IPS-18c (cell line): ENCODE measurements around the gene DNTT.
"Not testable (repeated sequence)": the region's sequence is repeated elsewhere in the genome, so short reads cannot be mapped to it uniquely, and the experiment has no call there.

Experiments
- H3K4me3 ChIP-seq: 2 replicates; pipeline ENCODE4 v1.7.0; 2013; ENCODE audit warnings: low read depth, mild to moderate bottlenecking, low read length, moderate library complexity; ENCODE audit not compliant: insufficient read depth
- H3K9me3 ChIP-seq: one replicate; pipeline ENCODE4 v1.6.1; 2013; ENCODE audit warnings: mild to moderate bottlenecking, low read length, moderate library complexity; ENCODE audit not compliant: control insufficient read depth, insufficient read depth

Gene DNTT

DNA sequence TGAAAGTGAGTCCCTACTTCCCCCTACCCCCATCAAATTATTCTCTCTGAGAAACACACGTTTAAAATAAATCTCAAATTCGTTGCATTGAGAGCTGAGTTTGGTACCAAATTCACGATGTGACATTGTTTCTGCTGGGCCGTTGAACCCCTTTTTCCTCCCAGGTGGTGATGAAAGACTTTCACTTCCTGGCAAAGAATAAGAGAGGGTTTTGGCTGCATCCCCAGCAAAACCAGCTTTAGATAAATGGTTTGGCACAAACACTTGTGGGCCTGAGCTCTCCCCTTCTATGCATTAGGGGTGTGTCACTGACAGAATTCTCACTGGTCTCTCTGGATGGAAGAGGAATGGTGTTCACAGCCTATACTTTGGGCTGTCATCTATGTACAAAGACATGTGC is 8.8 kb upstream of the DNTT start:
- no peak overlapping the region for H3K4me3 ChIP-seq
- H3K9me3 ChIP-seq: no peaks in the 10 kb centered on the region

DNA sequence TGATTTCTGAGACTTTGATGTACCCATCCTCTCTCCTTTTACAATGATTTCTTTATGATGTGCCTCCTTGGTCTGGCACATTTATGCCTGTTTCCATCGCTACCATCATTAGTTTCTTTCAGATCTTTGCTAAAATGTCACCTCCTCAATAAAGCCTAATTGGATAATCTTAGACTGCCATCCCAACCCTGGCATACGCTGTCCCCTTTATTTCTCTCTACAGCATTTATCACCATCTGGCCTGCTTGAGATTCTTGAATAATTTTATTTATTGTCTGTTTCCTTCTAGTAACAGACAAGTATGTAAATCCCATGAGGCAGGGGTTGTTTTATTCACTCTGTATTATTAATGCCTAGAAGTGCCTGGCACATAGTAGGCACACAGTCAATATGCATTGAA is 6.7 kb upstream of the DNTT start:
- Histone ChIP-seq H3K4me3 (no peak overlapping the region), H3K9me3 (no peaks in the 10 kb centered on the region)

DNA sequence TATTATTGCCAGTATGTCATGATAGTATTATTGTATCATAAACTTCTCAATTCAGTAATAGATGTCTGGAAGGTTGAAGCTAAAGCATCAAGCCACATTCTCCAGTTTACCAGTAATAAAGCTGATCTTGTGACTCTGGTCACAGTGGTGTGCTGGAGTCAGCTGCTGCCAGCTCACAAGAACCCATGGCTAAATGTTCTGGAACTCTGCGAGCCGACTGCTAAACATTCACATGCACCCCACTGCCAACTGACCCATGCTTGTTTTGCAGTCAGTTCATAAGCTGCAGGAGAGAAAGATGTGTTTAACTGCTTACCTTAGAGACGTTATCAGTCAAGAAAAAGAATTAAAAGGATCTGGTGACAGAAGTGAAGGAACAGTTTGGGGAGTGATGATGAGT is 5.9 kb upstream of the DNTT start:
- Histone ChIP-seq H3K9me3 (no peaks in the 10 kb centered on the region), H3K4me3 (no peak overlapping the region)

DNA sequence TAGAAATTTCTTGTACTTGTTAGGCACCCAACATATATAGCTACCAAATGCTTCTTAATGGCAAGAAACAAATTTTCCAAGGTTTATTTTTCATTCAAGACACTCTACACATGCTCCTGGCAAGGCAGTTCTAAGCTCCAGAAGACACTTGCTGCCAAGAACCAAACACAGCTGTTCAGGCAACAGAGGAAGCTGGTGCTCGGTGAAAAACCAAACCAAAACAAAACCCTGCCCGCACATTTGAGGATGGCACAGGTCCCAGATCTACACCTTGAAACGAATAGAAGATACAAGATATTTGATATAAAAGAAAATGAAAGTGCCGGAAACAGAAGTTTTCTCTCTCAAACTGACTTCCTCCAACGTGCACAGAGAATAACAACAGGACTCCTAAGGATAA is 4.9 kb upstream of the DNTT start:
- Histone ChIP-seq H3K4me3 (no peak overlapping the region), H3K9me3 (no peaks in the 10 kb centered on the region)

DNA sequence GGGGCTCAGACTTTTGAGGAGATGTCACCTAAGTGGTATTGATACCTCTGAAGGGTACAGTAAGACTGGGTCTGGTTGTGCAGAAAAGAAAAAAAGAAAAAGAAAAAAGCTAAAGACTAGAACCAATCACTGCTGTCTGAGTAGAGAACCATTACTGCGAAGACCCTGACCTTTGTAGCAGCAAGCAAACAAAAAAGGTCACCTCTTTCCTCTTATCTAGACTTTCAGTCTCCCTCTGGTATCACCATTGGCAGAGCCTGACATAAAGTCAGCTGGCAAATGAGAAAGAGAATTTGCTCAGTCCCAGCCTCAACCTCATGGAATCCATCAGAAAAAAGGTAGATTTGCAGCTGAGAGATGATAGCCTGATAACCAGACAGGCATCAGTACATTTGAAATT is 2.6 kb upstream of the DNTT start:
- Histone ChIP-seq H3K9me3 (no peaks in the 10 kb centered on the region), H3K4me3 (no peak overlapping the region)

DNA sequence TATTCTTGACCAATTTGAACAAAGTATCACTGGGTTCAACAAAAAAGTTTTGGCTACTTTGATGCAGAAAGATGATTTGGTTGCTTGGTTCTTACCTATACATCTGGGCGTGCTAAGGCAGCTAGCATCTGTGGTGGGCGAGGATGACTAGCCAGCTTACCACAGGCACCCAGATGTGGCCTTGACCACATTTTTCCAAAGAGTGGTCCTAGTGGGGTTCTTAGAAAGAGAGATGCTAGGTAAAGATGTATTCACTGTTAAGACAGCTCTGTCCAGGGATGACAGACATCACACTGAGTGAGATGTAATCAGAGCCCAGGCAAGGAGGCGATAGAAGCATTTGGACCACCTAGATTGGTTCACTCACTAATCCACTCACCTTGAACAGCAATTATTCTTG is 785 bp downstream of the DNTT start:
- no peak overlapping the region for H3K4me3 ChIP-seq
- H3K9me3 ChIP-seq: no peaks in the 10 kb centered on the region

DNA sequence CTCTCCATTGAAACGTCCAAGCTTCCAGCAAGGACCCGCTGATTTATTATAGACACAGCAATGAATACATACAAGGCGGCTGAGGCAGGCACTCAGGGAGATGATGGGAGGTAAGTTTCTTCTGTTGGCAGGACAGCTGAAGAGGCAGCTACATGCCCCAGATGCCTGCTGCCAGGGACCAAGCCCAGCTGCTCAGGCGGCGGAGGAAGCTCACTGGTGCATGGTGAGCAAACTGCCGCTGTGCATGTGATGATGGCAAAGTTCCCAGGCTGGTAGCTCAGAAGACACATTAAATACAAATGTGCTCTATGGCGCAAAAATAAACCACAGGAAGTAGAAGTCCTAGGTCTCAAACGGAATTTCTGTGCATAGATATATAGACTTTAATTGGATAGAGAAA is 2.3 kb downstream of the DNTT start:
- Histone ChIP-seq H3K9me3 (no peaks in the 10 kb centered on the region), H3K4me3 (no peak overlapping the region)

DNA sequence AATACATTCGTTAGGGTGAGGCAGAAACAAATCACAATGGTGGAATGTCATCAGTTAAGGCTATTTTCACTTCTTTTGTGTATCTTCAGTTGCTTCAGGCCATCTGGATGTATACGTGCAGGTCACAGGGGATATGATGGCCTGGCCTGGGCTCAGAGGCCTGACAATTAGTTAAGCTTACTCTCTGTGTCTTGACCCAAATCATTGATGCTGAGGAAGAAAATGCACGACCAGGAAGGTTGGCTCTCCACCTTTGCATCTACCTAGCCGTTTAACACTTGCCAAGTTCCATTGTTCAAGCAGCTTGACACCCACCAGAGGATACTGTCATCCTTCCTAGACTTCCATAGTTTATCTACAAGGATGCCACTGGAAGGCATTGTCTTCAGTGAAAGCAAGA is 4.6 kb downstream of the DNTT start:
- H3K4me3 ChIP-seq, H3K9me3 ChIP-seq: not testable (repeated sequence)

DNA sequence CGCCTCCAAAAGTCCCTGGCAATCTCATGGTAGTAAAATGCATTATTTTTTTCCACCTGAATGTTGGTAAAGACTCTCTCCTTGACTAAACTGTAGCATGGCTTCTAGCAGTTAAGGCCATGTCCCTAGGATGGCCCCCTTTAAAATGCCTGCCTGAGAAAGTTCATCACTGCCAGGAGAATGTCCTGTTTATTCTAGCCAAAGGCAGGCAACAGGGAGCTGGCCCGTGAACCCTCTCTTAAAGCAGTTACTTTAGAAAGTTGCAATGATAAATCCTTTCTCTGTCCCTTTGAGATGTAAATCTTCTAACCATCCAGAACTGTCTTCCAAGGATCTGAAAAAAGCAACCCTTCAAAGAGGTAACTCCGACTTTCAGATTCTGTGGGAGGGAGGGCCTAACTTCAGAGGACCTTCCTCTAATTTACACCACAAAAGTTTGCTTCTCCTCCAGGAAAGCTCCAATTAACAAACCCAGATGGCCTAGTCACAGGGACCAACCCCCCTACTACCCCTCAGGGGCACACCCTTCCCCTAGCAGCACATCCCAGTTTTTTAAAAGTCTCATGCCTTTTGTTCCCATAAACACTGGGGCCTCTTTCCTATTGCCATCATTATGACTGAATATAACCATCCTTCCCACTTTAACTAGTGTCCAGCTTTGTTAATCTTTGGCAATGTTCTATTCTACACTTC is 5.5 kb downstream of the DNTT start:
- H3K9me3 ChIP-seq: no peaks in the 10 kb centered on the region
- H3K4me3 ChIP-seq: no peak overlapping the region

DNA sequence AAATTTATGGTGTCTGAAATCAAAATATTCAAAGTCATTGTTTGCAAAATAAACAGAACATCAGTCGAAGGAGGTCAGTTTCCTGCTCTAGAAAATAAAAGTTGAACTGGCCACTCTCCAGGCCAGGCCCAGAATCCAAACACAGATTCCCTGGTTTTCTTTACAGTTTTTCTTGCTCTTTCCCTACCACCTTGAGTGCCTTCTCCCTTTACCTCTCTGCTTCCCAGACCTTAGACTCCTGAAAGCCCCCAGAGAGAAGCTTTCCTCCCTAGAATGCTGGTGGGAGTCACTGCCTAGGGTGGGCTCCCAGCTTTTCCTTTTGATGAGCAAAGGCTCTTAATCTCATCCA is 6.1 kb downstream of the DNTT start:
- no peak overlapping the region for H3K4me3 ChIP-seq
- H3K9me3 ChIP-seq: no peaks in the 10 kb centered on the region

DNA sequence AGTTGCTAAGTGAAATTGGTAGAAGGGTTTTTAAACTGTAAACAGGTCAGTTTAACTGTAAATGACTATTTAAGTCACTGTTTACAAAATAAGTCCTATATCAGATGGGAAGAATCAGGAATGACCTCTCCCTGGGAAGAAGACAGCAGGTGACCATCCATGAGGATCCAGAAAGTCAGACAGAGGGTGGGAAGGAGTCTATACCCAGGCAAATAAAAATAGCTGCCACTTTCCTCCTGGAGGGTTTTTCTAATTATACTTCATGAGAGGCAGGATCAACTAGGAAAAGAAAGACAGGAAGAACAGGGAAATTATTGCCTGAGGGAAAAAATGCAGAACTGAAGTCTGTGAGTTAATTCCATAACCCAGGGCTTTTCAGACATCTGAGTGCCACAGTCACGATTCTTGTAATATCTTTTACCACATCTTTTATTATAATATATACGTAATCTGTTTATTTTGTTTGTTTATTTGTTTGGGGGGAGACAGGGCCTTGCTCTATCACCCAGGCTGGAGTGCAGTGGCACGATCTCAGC is 7.0 kb downstream of the DNTT start:
- Histone ChIP-seq H3K4me3 (no peak overlapping the region), H3K9me3 (no peaks in the 10 kb centered on the region)

DNA sequence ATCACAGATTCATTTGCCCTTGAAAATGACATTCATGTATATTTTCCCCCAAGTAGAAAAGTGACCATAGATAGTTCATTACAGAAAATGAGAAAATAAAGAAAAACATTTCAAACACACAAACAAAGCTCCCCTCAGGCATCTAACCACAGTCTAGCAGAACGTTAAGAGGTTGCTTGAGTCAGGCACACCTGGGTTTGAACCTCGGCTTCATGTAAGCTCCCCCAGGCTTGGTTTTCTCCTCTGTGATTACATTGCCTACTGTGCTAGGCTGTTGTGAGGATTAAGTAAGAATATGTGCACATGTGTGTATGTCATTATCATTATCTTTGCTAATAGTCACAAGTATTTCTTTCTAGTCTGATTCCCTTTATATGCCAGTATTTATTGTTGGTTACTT is 9.1 kb downstream of the DNTT start:
- H3K9me3 ChIP-seq: no peaks in the 10 kb centered on the region
- H3K4me3 ChIP-seq: no peak overlapping the region

DNA sequence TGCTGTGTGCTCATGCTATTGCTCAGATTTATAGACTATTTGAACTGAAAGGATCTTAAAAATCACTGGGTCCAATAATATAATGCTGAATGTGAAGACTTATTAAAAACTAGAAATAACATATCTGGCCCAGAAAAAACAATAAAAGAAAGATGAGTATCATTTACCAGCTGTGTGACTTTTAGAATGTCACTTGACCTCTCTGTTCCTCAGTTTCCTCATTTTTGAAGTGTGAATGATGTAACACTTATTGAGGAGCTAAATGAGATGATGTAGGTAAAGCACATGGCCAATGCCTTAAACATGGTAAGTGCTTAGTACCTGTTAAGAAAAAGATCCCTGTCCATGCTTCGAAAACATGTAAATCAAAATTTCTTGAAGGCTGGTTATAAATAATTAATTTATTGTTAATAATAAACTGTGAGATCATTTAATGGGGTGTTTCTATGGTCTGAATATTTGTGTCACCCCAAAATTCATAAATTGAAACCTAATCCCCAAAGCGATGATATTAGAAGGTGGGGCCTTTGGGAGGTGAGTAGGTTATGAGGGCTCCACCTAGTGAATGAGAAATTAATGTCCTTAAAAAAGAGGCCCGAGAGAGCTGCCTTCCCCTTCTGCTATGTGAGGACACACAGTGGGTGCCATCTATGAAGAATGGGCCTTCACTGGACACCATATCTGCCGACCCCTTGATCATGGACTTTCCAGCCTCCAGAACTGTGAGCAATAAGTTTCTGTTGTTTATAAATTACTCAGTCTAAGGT is 13.0 kb downstream of the DNTT start:
- no peak overlapping the region for H3K4me3 ChIP-seq
- H3K9me3 ChIP-seq: no peaks in the 10 kb centered on the region

DNA sequence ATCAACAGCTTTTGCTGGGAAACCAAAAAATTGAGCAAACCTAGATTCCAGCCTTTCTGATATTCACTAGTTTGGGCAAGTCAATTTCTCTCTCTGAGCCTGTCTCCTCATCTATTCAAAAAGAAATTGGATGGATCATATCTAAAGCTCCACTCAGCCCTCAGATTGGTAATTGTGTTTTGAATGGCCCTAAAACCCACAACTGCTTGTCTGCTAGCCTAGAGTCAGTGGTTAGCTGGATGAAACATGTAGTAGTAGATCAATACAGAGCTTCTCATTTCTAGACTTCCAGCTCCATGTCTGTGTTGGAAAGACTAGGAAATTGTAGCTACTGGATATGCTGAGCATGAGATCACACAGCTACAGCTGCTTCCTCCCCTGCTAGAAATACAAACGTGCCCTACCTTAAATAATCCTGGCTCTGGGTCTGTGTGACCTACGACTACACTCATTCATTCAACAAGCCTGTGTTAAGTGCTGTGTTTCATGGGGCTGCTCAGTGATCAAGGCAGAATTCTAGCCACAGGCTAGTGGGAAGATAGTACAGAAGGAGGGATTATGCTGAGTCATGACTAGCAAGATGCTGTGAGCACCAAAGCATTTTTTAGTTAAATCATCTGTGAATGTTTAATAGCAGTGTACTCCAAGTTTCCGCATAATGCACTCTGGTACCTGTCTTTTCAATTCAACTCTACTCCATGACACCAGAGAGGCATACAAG is 15.7 kb downstream of the DNTT start:
- Histone ChIP-seq H3K9me3 (no peaks in the 10 kb centered on the region), H3K4me3 (no peak overlapping the region)

DNA sequence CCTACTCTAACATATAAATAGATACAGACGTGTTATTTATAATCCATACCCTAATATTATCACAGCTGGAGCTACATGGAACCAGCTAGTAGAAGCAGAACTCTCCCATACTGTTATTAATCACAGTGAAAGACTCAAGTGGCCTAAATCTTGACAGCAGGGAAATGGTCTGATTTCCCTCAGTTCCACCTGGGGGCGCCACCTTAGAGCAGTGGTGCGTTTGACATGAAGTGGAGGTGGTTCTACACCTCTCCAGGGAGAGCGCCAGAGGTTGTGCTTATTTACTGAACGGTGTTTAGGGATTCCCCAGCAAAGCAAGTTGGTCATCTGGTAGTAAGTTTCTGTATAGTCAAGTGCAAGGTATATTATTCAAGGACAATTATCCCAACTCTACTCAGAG is 17.6 kb downstream of the DNTT start:
- Histone ChIP-seq H3K4me3 (no peak overlapping the region), H3K9me3 (no peaks in the 10 kb centered on the region)

DNA sequence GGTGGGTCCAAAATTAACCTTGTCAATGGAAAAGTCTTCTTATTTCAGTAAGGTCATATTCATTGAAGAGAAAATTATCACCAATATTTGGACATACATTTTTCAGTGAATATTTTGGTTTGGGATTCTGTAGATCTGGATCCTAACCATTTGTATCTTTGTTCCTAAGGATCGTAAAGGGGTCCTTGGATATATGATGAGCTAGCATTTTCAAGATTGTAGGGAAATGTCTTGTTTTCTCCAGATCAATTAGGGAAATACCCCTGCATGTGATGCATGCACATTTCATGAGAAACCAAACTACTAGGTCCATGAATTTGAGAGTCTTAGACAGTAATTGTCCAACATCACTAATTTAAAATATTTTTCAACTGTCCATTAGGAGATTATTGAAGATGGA is 18.0 kb downstream of the DNTT start:
- Histone ChIP-seq H3K9me3 (no peaks in the 10 kb centered on the region), H3K4me3 (no peak overlapping the region)

DNA sequence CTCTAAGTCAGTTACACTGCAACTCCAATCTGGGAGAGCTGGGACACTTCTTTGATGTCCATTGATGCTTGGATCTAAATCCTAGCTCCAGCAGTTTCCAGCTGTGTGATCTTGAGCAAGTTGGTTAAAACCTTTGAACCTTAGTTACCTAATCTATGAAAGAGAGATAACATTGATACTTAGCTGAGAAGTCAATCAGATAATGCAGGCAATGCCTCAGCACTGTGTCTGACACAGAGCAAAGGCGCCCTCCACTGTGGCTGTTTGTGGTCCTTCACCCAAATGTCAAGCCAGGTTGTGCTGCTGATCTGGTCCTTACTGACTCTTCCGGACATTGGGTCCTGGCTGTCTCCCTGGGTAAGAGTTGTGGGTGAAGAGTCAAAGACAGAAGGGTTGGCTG is 20.2 kb downstream of the DNTT start:
- Histone ChIP-seq H3K9me3 (no peaks in the 10 kb centered on the region), H3K4me3 (no peak overlapping the region)

DNA sequence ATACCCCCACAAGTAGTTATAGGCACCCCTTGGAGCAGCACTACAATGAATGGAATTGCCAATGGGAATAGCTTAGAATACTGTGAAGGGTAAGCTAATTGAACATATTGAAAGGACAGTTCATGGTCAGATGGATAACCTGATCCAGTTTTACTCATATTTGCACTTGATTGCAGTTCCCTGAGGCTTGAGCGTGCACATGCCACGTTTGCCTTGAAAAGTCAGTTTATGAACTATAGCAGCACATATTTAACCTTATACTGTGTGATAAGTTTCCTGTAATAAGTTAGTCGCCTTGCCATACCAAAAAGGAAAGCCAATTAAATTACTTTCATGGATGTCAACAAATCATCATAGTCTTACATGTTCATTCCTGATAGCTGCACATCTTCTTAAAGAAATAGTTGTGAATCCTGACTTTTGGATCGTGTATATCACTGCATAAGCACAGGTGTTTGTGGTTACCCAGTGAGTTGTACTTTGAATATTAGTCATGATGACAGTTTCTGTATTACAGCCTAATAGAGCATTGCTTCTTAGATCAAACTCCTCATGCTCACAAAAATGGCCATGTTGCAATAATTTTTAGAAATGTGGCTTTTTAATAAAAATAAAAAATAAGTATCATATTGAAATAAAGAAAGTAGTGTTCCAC is 21.6 kb downstream of the DNTT start:
- Histone ChIP-seq H3K4me3 (no peak overlapping the region), H3K9me3 (no peaks in the 10 kb centered on the region)
